ENCODE results near the gene DICER1.

DICER1 gene

GRCh38 chr14:95055318-95055717 is 102.0 kb downstream of the DICER1 start:
- no peak overlapping the region for H2AFZ ChIP-seq (ENCODE audit: low read length)
- H4K20me1 ChIP-seq (ENCODE audit: insufficient read depth, low read length, poor library complexity, severe bottlenecking), result no peaks in the 10 kb centered on the region
- H3F3A ChIP-seq (ENCODE audit: low read depth), result no peaks in the 10 kb centered on the region
- no peaks in the 10 kb centered on the region for H3K36me3 ChIP-seq (ENCODE audit: insufficient read depth, low read length)
- no peak overlapping the region for H3K9ac ChIP-seq (ENCODE audit: low read depth, low read length, poor library complexity, severe bottlenecking)
- H3K4me2 ChIP-seq (ENCODE audit: low read depth, low read length, poor library complexity, severe bottlenecking), result no peak overlapping the region
- no peaks in the 10 kb centered on the region for H3K9me2 ChIP-seq (replicated peaks; ENCODE audit: low read depth, low read length)
- H3K79me2 ChIP-seq (ENCODE audit: insufficient read depth, low read length), result no peaks in the 10 kb centered on the region
- no peak for TF ChIP-seq EZH2phosphoT487 (IDR thresholded peaks at IDR 0.05; ENCODE audit: borderline replicate concordance)
- no peak for TF ChIP-seq CTCF (conservative IDR thresholded peaks at IDR 0.05; ENCODE audit: low read length)
- no peaks in the 10 kb centered on the region for H3K9me3 ChIP-seq (ENCODE audit: insufficient read depth, low read depth, low read length)
- no peaks in the 10 kb centered on the region for H3K4me1 ChIP-seq (ENCODE audit: insufficient read depth, low read length, poor library complexity, severe bottlenecking)
- no peaks in the 10 kb centered on the region for H3K27me3 ChIP-seq (ENCODE audit: insufficient read depth, low read length, poor library complexity, severe bottlenecking)
- no peak overlapping the region for H3K4me3 ChIP-seq (ENCODE audit: low read length, poor library complexity, severe bottlenecking)

DNA sequence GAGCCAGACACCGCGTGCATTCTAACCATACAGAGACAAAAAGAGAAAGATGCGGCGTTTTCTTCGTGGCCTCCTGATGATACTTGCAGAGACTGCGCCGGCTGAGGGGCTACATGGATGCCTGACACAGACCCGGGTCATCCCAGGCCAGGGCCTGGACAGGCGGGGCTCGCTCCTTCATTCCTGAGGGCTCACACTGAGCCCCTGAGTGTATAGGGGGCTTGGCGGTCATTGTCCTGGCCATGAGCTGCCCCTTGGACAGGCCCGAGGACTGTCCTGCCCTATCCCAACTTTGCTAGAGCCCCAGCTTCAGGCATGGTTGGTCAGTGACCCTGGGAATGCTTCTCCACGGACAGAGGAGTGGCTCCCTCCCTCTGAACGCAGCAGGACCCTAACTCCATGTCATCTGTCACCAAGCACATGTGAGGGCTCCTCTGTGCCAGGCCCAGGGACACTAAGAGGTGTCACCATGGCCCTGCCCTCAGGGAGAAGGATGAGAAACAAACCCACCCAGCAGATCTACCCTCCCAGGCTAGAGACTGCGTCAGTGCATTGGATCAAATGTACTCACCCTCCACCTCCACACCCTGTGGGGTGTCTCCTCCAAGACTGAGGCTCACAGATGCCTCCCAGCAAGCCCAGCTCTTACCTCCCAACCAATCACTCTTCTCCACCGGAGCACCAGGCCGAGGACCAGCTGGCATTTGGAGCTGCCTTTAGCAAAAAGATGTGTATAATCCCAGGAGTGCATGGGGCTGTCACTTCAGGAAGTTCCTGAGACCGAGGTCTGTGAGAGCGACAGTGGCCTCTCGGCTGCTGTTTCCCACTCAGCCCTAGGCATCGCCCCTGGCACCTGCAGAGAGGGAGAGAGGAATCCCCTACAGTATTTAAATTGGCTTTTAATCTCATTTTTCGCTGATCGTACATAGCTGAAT is 102.7 kb downstream of the DICER1 start:
- no peaks in the 10 kb centered on the region for H3F3A ChIP-seq (ENCODE audit: low read depth)
- H3K27me3 ChIP-seq (ENCODE audit: insufficient read depth, low read length, poor library complexity, severe bottlenecking), result no peaks in the 10 kb centered on the region
- no peaks in the 10 kb centered on the region for H3K79me2 ChIP-seq (ENCODE audit: insufficient read depth, low read length)
- no peaks in the 10 kb centered on the region for H3K4me1 ChIP-seq (ENCODE audit: insufficient read depth, low read length, poor library complexity, severe bottlenecking)
- no peaks in the 10 kb centered on the region for H3K9me3 ChIP-seq (ENCODE audit: insufficient read depth, low read depth, low read length)
- H3K36me3 ChIP-seq (ENCODE audit: insufficient read depth, low read length), result no peaks in the 10 kb centered on the region
- no peaks in the 10 kb centered on the region for H4K20me1 ChIP-seq (ENCODE audit: insufficient read depth, low read length, poor library complexity, severe bottlenecking)
- TF ChIP-seq EZH2phosphoT487 (IDR thresholded peaks at IDR 0.05; ENCODE audit: borderline replicate concordance), result no peak
- TF ChIP-seq CTCF (conservative IDR thresholded peaks at IDR 0.05; ENCODE audit: low read length), result no peak
- H2AFZ ChIP-seq (ENCODE audit: low read length), result no peak overlapping the region
- H3K4me2 ChIP-seq (ENCODE audit: low read depth, low read length, poor library complexity, severe bottlenecking), result no peak overlapping the region
- no peaks in the 10 kb centered on the region for H3K9me2 ChIP-seq (replicated peaks; ENCODE audit: low read depth, low read length)
- no peak overlapping the region for H3K9ac ChIP-seq (ENCODE audit: low read depth, low read length, poor library complexity, severe bottlenecking)
- H3K4me3 ChIP-seq (ENCODE audit: low read length, poor library complexity, severe bottlenecking), result no peak overlapping the region

- H3F3A ChIP-seq (ENCODE audit: low read depth), result no peaks in the 10 kb centered on the region
- no peak overlapping the region for H3K4me3 ChIP-seq (ENCODE audit: low read length, poor library complexity, severe bottlenecking)
- no peaks in the 10 kb centered on the region for H3K79me2 ChIP-seq (ENCODE audit: insufficient read depth, low read length)
- no peaks in the 10 kb centered on the region for H3K9me3 ChIP-seq (ENCODE audit: insufficient read depth, low read depth, low read length)
- H2AFZ ChIP-seq (ENCODE audit: low read length), result no peak overlapping the region
- H3K9me2 ChIP-seq (replicated peaks; ENCODE audit: low read depth, low read length), result no peaks in the 10 kb centered on the region
- H3K9ac ChIP-seq (ENCODE audit: low read depth, low read length, poor library complexity, severe bottlenecking), result no peak overlapping the region
- TF ChIP-seq EZH2phosphoT487 (IDR thresholded peaks at IDR 0.05; ENCODE audit: borderline replicate concordance), result no peak
- TF ChIP-seq CTCF (conservative IDR thresholded peaks at IDR 0.05; ENCODE audit: low read length), result no peak
- no peaks in the 10 kb centered on the region for H4K20me1 ChIP-seq (ENCODE audit: insufficient read depth, low read length, poor library complexity, severe bottlenecking)
- H3K4me2 ChIP-seq (ENCODE audit: low read depth, low read length, poor library complexity, severe bottlenecking), result no peak overlapping the region
- no peaks in the 10 kb centered on the region for H3K27me3 ChIP-seq (ENCODE audit: insufficient read depth, low read length, poor library complexity, severe bottlenecking)
- H3K36me3 ChIP-seq (ENCODE audit: insufficient read depth, low read length), result no peaks in the 10 kb centered on the region
- H3K4me1 ChIP-seq (ENCODE audit: insufficient read depth, low read length, poor library complexity, severe bottlenecking), result no peaks in the 10 kb centered on the region
These were observed 105.2 kb downstream of the DICER1 start for GRCh38 chr14:95052016-95052585.

Measured in Loucy (cell line).